HG03196 (cell line): Measurements from ENCODE around the gene ZNF516.

Source experiments
- ATAC-seq: cut with Tn5 transposase; IDR thresholded peaks from one replicate; pipeline ENCODE4 v1.9.1; 2021; ENCODE audit not compliant: unreplicated experiment

ZNF516 gene

DNA sequence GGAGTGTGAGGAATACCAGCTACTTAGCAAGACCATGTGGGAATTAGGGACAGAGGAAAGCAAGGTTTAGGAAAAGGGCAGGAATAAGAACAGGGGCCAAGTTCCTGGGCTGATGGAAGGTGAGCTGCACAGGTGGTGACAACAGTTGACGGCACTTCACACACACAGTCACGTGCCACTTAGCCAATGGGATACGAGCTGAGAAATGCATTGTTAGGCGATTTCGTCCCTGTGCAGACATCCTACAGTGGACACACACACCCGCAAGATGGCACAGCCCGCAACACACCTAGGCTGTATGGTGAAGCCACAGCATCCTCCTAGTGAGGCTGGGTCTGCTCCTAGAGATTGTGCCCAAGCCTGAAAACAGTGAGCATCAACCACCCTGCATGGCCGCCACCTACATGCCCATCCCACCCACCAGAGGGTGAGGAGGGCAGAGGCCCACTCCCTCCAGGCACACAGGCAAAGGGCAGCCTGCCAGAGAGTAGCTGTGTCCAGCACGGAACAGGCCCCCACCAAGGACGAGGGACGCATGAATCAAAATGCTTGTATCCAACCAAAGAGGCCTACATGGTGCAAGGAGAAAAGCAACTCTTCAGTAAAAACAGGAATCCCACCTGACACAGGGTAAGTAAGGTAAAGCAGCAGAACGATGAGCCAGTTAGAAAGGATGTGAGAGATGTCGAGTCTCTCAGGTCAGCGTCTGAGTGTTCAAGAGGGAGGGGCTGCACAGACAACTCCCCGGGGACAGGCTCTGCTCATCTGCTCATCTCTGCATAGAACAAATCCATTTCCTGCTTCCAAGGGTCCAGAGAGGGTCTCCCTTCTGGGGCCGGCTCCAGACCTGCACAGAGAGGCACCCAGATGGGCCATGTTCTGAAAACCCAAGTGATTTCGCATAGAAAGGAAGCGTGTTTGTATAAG lies 51.3 kb downstream of the ZNF516 start:
- ATAC-seq: no peak

DNA sequence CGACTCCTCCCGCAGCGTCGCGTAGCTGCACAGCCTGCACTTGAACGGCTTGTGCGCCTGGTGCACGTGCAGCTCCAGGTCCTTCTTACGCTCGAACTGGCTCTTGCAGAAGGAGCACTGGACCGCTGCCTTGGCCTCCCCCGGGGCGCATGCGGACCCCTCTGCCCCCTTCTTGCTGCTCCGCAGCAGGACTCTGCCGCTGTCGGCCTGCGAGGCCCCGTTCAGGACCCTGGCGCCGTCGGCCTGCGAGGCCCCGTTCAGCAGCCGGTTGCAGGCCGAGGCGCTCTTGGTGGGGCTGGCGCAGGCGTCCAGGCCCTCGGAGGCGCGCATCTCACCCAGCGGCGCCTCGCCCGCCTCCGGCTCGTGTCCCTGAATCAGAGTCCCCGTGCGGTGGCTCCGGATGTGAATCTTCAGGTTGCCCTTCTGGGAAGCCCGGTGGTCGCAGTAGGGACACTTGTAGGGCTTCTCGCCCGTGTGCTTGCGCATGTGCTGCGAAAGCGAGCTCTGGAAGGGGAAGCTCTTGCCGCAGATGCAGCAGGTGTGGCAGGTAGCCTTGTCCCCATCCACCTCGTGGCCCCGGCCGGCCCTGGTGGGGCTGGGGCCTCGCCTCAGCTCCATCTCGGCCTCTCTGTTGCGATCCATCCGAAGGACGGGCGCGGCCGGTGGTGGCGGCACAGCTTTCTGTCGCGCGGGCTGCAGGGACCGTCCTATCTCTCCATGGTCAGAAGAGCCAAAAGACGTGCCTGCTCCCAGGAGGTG lies 52.5 kb downstream of the ZNF516 start:
- ATAC-seq: no peak

DNA sequence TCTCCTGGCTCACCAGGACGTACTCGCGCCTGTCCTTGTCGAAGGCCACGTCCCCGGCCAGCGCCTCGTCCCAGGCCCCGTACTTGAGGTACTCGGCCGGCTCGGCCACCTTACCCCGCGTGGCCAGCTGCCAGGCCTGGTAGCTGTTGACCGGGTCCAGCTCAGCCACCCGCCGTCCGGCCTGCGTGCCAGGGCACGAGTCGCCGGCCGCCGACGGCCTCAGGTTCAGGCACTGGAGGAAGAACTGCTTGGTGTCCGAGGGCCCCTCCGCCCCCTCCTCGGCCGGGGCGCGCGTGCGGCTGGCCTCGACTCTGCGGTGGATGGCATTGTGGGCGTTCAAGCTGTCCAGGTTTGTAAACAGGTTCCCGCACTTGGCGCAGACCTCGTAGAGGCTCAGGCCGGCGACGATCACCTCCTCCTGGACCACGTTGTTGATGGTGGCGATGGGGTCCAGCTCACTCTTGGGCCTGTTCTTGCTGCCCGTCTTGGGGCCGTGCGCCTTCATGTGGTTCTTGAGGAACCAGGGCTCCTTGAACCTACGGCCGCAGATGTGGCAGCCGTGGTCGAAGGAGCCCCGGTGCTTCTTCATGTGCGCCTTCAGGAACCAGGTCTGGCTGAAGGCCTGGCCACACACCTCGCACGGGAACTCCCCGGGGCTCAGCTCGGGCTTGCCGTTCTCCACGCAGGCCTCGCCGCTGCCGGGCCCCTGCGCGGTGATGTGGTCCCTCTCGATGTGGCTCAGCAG lies 53.2 kb downstream of the ZNF516 start:
- no peak for ATAC-seq

DNA sequence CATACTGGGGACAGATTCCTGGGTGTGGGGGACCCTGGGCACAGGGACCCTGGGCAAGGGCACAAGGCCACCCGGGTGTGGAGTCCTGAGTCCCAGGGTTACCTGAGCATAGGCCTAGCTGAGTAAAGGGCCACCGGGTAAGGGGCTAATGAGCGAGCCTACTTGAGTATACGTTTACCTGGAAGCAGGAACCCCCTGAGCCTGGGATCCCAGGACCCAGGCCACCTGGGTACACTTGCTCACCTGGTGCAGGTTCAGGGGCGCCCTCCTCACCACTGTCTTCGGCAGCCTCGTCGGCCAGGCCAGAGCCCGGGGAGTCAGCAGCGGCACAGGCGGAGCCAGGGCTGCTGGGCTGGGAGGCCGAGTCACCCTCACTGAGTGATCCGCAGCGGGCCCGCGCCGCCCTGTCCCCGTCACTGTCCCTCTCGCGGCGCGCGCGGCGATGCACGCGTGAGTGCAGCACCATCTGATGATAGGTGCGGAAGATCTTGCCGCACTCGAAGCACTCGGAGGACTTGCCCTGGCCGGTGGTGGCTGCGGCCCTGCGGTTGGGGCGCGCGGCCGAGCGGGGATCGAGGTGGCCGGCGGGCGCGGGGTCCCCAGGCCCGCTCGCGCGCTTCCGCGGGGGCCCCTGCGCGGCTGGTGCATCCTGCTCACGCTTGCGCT lies 53.9 kb downstream of the ZNF516 start:
- no peak for ATAC-seq

DNA sequence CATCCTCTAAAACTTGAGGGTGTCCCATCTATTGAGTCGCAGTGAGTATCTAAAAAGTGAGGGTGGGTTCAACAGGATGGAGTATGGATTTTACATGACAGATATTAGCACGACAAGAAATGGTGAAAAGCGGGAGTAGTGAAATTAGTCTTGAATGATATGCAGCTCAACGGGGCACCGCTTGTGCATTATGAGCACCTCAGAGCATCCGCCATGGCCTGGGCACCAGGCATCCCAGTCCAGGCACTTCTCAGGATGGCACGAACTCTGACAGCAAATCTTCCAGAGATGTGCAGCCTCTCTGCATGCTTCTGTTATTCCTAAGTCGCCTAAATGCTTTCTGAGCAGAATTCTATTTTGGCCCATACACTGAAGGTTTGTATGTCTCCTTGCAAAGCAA lies 57.1 kb downstream of the ZNF516 start:
- no peak for ATAC-seq

DNA sequence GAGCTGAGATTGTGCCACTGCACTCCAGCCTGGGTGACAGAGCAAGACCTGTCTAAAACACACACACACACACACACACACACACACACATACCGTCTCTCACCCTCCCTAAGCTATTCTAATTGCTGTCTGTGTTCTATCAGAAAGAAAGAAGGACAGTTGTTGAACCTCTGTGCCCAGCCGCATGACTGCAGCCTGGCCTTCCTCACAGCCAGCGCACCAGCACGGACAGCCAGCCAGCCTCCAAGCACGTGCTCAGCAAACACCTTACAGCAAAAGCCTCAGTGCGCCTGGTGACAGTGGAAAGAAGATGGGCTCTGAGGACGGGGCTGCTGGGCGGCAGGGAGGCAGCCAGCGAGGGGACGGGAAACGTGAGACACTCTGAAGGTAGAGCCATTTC lies 58.0 kb downstream of the ZNF516 start:
- ATAC-seq: no peak

DNA sequence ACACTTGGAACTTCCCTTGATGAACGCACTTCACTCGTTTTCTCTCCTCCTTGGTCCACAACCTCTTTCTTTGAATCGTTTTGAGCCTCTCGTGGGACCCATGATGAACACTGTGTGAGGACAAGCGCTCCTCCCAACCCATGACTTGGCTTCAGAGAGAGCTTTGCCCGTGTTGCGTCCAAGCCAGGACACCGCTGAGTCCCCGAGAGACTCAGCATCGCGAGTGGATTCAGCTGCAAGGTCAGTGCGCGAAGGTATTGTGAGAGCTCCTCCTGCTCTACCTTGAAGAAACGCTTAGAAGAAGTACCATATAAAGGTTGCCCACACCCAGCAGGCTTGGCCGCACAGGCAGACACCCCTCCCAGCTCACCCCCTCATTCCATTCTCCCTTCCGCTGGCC lies 58.7 kb downstream of the ZNF516 start:
- ATAC-seq: no peak

DNA sequence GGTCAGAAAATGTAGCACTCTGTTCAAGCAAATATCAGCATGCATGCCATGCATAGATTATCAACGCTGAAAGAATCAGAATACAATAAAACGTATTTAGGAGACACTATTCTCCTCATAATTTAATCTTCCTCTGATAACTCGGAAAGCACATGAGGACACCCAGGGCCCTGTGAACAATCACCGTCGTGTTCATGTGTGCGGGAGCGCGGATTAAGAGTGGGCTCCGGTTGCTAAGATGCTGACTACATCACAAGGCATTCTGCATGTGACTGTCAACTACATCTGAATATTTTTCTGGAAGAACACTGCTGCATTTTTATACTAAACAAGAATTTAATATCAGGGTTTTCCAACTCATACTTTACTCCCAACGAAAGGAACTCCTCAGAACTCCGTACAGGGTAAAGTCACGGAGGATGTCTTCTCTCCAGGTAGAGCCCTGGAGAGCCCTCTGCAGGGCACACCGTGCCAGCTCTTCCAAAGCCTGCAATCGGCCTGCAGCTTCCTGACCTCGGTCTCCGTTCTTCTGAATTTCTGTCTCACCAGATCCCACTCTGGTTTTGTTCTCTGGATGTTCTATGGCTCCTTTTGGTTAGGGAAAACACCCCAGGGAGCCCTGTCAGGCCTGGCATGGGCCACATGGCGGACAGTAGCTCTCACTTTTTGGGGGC lies 59.6 kb downstream of the ZNF516 start:
- no peak for ATAC-seq

DNA sequence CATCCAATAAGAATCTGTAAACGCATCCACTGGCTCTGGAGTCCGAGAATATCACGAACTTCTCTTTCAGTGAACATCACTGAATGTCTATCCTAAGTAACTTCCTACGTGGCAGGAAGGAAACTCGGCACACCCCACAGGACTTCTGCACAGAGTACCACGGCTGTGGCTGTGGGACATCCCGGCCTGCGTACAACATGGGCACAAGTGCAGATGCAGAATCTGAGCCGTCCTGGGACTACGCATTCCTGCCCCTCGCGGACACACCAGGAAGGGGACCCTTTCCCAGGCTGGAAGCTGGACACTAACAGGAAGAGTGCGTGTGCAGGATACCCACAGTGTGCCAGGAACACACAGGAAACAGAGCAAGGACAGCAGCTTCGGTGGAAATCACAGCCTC lies 60.6 kb downstream of the ZNF516 start:
- ATAC-seq: no peak

DNA sequence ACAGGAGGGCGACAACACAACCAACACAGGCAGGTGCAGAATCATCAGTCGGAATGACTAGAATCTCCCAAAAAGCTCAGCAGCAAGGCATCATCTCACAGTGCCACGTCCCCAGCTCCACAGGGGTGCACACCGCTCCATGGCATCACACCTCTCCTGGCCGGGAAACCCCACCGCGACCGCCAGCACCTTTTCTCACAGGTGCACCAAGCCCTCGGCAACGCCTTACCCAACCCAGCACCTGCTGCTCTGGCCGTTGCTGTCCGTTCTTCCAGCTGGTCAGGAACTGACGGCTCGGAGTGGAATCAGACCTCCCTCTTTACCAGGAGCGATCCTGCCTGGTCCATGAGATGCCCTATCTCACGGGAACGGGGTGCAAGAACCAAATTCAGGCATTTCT lies 61.3 kb downstream of the ZNF516 start:
- no peak for ATAC-seq

DNA sequence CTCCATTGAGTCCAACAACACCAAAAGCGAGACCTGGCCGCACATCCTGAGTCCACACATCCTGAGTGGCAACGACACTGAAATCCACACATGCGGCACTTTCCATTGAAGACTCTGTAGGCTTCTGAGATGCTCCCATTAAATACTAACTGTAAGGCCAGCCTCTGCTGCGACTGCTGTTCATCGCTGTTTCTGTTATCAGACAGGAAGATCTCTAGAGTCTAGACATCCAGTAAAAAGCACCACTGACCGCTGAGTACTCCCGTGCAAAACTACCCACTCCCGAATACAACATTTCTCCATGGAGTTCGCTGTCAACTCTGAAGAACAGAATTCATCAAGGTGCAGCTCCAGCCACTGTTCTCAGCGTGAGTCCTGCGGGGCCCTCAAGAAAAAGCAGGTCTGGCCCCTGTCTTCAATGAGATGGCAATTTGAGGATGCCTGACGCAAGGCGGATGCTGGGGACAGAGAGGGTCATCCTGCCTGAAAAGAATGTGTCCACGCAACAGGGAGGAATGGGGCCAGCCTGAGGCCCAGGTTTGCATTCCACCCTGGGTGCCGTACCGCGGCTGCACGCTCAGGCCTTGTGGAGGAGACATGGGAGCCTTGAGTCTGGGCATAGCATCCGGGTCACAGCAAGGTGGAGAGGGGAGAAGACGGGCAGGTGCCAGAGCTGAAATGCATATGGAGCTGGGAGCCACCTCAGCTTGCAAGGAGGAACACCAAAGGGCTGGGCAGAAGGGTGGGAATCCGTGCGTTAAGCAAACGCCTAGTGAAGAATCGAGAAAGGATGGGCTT lies 61.9 kb downstream of the ZNF516 start:
- ATAC-seq: no peak

DNA sequence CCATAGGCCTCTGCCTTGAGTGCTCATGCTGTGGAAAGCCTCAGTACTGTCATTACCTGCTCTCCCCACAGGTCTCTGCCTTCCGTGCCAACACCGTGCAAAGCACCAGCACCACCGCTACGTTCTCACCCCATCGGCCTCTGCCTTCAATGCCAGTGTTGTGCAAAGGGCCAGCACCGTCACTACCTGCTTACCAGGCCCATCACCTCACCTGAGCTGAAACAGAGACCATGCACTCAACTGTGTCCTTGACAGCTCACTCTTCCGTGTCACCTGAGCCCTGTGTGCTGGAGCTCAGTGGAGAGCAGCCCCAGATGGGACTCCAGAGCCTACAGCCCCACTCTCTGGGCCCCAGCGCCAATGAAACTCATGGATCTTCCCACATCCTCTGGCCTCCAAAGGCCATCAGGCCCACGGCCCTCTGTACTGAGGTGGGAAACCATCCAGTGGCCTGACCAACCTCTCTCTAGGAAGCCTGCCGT lies 62.7 kb downstream of the ZNF516 start:
- ATAC-seq: no peak

DNA sequence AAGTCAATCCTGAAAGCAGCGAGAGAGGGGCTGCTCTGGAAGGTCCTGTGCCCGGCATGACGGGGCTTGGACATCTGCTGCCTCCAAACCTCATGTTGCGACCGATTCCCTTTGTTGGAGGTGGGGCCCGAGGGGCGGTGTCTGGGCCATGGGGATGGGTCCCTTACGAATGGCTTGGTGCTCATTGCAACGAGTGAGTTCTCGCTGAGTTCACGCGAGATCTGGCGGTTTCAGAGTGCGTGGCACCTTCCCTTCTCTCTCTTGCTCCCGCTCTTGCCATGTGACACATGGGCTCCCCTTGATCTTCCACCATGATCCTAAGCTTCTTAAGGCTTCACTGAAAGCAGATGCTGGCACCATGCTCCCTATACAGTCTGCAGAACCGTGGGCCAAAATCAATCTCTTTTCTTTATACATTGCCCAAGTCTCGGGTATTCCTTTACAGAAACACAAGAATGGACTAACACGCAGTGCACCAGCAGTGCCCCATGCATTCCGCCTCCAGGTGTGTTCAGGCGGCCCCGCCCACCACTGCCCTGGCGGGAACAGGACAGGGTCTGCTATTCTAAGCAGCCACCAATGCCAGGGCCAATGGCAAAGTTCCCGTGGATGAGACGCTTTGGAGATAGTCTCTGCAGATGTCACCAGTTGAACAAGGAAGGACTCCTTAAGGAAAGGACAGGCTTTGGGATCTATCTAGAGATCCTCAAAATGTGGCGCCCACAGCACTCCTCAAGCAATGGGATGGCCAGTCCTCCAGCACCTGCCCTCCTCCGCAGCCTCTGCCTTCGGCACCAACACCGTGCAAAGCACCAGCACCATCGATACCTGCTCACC lies 63.4 kb downstream of the ZNF516 start:
- no peak for ATAC-seq

DNA sequence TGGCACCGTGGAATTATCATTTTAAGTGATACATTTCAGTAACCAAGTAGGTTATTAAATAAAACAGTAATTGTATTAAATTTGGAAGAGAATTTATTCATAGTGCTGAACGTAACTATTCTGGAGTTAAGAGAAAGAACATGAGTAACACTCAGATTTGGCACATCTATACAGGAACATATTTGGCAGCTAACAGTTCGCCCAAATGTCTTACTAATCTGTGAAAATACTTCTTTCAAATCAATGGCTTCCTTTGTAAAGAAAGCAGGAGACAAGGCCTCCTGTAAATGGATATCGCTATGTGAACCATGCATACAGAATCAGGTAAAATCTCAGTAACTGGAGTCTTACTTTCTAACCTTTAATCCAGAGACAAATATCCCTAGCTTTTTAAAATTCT lies 64.4 kb downstream of the ZNF516 start:
- no peak for ATAC-seq

DNA sequence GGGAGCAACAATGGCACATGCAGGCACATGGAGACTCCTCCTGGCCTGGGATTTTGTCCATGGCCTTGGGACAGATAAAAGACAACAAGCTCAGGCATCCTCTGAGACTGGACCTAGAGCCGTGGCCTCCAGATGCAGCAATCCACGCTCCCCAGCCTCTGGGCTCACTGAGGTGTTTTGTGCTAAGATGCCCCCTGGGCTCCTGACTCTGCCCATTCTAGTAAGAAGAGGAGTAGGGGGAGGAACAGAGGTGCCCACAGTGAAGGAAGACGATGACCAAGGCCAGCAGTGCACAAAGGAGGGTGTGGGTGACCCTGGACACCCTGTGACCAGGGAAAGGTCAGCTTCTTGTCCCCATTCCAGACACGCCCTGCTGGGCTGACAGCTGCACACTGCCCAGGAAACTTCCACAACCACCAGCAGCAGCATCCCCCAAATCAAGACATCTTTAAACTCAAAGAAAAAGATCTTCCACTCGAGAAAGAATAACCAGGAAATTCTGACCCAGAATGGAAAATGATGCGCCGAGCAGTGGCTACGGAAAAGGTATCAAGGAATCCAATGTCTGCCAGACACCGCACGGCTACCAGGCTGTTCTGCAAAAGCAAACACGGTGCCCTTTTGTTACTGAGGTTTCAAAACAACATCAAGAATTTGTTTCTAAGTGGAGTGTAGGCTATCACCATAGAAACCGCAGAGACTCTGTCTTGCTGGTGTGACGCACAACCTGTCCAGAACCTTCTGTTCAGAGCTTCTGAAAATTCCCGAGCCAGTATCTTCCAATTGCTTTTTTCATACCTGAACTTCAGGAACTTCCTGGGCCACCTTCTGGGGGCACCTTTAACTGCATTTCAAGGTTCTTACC lies 65.5 kb downstream of the ZNF516 start:
- no peak for ATAC-seq

DNA sequence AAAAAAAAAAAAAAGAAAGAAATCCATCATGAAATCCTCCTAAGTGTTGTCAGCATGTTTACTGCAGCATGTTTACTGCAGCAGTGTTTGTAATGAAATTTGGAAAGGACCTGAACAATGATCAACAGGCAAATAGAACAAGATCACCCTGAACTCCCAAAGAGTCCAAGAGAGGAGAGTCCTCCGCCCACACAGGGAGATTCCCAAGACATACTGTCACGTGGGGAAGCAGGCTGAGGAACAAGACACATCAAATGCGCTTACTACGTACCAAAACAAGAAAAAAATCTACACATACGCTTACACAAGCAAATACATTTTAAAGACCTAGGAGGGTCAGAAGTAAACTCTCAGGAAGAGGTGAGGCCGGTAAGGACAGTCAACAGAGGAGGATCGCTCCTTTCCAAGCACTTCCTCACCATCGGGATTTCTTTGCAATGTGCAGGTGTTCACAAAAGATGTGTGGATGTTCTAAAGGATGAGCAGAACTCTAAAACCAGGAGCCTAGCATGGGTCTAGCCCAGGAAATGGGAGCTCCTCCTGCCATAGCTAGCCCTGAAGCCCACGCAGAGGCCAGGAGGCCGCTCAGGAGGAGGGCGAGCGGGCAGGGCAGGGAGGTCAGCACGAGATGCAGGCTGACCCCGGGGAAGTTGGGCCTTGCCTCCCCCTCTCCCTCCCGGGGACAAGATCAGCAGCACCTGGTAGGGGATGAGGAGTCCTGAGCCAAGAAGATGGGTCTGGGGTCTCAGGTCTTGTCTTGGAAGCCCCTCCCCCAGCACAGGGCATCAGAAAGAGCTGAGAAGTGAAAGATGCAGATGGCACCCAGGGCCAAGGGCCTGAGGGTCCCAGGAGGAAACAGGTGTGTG lies 66.4 kb downstream of the ZNF516 start:
- no peak for ATAC-seq
